Activated effector memory CD4-positive, alpha-beta T cell treated with Interleukin-2 at 50 U/mL for 16 hours (primary cell): ENCODE results near the gene RAD51B.

Experiments
- DNase-seq: peaks from one replicate; pipeline ENCODE4 v3.0.0-alpha.2; 2020

Gene RAD51B

DNA sequence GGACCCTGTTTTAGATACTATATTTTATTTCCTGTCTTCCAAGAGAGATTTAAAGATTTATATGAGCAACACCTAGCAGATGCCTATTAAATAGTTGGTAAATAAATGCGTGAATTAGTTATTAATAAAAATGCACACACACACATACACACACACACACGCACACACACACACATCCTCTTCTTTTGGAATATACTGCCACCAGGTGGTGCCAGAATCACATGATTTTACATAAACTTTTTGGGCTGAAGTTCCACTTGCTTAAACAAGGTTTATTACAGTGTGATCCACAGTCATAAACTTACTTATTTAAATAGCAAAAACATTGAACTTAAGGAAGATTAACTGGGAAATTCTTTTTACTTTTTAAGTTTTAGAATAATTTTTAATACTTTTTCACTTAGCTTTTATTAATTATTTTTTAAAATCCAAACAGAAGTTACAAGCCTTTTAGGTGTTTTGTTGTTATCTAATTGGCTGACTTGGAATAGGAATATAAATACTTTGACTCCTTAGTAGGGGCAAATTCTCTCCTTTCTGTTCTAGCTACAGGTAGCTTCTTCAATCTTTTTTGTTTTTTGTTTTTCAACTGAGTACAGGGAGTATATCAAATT lies 17.5 kb downstream of the RAD51B start:
- peak; percentile 11 for DNase-seq

DNA sequence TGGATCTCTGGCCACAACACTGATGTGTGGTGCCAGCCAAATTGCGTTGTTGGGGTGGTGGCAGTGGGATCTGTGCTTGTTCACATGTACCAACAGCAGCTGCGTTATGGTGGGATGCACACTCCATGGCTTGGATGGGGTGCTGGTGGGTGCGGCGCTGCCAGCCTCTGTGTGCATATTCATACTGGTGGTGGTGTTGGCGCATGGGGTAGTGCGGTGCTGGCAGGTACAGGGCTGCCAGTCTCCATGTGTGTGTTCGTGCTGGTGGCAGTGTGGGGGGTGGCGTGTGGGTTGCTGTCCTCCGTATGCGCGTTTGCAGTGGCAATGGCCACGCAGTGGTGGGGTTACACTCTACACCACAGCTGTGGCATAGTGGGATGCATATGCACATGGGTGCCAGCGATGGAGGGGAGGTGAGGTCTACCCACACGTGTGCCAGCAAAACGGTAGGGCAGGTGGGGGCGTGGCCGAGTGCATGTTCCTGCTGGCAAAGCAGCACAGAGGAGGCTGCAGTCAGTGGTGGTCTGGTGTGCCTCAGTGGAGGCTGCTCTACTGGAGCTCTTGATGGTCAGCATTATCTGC lies 26.5 kb downstream of the RAD51B start:
- no peak for DNase-seq

DNA sequence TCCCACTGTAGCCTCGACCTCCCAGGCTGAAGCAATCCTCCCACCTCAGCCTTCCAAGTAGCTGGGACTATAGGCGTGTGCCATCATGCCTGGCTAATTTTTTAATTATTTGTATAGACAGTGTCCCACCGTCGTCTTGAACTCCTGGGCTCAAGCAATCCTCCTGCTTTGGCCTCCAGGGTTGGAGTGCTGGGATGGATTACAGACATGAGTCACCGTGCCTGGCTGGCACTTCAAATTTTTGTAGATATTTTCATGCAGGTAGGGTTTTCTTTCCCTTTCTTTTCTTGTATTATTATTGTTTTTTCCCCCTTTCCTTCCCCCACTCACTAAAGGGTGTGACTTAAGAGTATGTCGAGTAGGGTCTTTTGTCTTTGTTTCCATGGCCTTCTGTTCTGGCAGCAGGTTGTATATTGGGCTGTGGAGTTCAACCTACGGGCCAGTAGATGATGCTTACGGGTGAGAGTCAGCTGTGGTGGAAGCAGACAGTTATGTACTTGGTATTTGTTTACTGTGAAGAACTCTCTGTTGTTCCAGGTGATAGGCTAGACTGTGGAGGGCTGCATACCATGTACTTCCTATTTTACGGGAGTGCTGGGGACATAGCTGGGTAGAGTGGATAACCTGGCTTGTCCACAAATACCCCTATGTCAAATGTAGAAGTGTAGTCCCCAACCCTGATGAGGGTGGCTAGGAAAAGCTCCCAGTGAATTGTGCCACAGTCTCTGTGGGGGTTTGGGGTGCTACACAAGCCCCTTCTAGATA lies 30.7 kb downstream of the RAD51B start:
- no peak for DNase-seq

DNA sequence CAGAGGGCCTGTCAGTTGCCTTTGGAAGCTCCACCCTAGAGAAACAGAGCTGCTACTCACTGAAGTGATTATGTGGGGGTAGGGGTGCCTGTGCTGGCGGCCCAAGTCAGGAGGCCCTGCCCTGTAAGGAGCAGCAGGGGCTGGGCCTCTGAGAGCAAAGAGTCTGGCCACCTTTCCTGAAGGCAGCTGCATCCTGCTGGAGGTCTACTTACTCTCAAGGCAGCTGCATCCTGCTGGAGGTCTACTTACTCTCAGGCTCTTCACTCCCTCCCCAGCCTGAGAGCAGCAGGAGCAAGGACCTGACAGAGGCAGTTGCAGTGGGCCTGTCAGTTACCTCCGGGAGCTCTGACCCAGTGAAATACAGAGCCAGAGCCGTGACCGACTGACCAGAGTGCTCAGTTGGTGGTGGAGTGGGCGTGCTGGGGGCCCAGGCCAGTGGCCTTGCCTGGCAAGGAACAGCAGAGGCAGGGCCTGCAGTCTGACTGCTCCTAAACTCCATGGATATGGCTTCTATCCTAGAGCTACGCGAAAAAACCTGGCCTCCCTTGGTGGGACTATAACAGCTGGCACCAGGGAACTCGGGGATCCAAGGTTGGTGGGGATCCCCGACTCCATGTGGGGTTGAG lies 32.3 kb downstream of the RAD51B start:
- no peak for DNase-seq

DNA sequence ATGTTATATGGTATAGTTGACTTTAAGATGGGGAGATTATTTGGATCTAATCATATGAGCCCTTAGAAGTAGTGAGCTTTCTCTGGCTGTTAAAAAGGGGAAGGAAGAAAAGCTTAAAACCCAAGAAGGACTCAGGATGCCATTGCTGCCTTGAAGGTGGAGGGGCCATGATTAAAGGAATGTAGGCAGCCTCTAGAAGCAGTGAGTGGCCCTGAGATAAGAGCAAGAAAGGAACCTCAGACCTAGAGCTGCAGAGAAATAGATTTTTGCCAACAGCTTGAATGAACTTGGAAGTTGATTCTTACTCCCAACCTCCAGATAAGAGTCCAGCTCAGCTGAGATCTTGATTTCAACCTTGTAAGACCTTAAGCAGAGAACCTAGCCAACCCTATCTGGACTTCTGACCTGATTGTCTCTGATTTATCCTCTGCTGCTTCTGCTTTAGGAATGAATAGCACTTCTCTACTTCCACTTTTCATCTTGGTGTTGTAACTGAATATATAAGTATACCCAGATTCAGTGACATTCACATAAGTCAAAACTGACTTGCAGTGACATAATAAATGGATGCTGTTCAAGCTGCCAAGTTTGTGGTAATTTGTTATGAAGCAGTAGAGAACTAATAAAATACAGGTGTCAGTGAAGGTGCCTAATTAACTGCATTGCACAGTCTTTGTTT lies 33.5 kb downstream of the RAD51B start:
- DNase-seq, result no peak

DNA sequence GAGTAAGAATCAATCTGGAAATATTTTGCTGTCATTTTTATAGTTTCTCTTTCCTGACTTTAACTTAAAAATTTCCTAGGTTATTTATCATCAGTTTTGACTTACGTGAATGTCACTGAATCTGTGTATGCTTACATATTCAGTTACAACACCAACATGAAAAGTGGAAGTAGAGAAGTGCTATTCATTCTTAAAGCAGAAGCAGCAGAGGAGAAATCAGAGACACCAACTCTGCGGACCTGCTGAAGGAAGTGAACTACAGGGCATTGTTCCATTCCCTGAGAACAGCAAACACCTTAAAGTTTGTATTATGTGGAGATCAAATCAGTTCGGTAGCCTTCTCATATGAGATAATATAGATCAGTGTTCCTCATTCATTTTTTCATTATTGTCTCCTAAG lies 34.1 kb downstream of the RAD51B start:
- no peak for DNase-seq

DNA sequence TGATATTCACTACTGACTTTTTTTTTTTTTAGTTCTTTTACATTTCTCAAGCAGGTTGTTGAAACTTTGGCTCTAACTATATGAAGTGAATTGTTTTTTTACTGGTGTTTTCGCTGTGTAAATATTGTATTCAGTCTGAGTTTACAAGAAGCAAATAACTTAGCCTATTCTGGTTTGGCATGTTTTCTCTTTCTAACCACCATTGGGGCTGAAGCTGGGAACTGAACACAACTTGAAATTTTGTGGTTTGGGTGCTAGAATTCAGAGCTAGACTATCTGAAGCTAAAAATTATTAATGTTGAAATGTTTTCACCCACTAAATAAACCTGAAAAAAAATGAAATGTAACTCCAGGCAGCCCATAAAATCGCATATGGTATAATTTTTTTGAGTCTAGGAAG lies 37.2 kb downstream of the RAD51B start:
- DNase-seq, result no peak

DNA sequence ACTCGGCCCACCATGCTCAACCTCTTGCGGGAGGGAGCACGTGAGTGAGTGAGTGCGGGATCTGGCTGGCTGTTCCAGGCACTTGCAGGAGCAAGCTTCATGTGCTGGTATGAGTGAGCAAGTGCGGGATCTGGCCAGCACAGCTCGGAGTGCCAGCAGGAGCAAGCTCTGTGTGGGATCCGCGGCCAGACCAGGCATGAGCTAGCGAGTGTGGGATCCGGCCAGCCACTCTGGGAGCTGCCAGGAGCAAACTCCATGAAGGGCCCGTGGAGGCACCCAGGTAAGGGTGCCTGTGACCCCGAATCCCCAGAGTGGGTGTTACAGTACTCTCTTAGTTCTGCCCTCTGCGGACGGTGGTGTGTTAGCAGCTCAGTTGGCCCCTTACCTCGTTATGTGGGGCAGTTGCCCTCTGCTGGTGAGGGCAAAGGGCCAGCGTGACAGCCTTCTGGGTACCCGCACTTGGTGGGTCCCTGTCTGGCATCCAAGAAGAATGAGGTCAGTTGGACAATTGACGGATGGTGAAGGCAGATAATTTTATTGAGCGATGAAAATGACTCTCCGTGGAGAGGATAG lies 38.3 kb downstream of the RAD51B start:
- DNase-seq, result no peak

DNA sequence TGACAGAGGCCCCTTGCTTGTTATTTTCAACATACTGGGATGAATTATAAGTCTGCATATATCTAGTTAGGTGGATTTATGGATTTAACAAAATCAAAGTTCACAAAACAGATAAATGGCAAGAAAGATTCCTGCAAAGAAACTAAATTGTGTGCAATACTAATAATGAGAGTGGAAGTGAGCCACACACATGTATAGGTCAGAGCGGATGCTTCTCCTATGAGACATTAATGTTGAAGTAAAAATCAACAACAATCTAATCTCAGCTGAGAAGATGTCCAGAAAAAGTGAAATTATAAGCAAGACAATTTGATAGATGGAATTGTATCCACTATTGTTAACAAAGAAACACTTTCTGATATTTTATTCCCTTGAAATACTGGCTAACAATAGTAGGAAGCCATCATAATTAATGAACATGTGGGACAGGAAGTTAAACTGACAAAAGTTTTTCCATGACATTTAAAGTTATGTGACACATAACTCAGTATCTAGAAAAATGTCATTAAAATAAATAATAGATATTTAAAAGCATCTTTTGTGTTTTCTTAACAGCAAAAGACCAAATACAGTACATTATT lies 39.7 kb downstream of the RAD51B start:
- no peak for DNase-seq

DNA sequence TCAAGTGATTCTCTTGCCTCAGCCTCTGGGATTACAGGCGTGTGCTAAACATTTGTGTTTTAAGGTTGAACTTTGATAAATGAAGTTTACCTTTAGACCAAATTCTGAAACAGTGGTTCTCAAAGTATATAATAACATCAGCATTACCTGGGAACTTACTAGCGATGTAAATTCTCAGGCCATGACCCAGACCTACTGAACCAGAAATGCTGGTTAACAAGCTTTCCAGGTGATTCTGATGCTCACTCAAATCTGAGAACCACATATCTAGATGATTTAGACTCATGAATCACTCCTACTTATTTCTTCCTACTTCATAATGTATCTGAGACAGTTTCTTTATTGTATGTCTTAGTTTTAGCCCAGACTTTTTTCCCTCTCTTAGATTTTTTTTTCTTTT lies 43.6 kb downstream of the RAD51B start:
- no peak for DNase-seq

DNA sequence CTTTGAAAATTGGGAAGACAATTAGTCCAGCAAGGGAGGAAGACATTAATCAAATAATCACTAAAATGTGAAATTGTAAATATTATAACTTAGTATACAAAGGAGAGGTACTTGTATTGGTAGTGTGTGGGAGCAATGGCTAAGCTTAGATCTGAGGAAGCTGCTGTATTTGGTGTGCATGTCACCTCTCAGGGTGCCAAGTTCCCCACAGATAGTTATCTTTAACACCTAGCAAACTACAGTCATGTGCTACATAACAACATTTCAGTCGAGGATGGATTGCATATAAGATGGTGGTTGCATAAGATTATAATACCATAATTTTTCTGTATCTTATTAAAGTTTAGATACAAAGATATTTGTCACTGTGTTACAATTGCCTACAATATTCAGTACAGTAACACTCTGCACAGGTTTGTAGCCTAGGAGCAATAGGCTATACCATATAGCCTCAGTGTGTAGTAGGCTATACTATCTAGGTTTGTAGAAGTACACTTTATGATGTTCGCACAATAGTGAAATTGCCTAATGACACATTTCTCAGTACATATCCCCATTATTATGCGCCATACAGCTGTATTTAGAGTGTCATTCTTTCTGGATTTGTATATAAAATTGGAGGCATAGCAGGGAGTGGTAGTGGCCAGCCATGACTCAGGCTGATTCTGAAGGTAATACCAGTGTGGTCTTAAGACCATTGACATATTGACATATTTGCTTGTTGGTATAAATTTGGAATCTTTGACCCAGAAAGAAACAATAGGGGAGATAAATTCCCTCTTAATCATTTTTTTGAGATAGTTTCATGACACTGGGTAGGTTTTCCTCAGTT lies 55.8 kb downstream of the RAD51B start:
- DNase-seq, result no peak

DNA sequence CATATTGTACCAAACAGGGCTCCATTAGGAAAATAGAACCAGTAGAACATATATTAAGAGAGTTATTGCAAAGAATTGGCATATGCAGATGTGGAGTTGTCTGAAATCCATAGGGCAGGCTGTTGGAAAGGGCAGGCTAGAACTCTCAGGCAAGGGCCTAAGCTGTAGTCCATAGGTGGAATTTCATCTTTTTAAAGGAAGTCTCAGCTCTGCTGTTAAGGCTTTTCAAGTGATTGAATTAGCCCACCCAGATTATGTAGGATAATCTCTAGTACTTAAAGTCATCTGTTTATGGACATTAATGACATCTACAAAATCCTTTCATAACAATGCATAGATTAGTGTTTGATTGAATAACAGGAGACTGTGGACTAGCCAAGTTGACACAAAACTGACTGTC lies 59.4 kb downstream of the RAD51B start:
- DNase-seq, result no peak

DNA sequence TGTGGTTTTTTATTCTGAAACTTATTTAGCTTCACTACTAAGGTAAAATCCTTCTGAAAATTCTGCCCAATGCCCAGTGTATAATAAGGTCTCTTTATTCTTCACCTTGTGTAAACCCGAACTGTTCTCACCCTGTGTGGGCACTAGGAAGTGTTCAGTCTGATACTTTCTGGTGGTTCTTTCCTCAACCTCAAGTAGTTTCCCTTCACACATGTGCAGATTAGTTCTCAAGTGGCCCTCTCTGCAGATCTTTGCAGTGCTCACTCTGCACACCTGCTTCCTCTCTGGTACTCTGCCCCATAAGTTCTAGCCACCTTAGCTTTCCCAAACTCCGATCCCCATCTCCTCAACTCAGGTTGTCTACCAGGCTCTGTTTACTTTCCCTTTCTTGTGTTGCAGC lies 61.6 kb downstream of the RAD51B start:
- no peak for DNase-seq

DNA sequence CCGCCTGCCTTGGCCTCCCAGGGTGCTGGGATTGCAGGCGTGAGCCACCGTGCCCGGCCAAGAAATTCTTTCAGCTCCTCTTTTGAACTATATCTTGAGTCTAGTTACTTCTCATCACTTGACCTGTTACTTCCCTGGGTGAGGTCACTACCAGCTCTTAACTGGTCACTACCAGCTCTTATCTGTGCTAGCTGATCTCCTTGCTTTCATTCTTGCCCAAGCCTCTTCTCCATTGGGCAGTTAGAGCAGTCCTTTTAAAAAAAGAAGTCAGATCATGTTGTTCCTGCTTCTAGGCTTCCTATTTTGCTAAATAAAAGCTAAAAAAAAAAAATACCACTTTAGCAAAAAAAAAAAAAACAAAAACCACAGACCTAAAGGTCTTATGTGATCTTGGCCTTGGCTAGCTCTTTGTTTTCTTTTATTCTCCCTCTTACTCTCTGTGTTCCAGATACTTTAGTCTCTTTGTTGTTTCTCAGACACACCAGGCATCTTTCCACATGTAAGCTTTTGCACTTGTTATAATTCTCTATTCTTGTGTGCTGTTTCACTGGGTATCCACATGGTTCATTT lies 63.5 kb downstream of the RAD51B start:
- no peak for DNase-seq

DNA sequence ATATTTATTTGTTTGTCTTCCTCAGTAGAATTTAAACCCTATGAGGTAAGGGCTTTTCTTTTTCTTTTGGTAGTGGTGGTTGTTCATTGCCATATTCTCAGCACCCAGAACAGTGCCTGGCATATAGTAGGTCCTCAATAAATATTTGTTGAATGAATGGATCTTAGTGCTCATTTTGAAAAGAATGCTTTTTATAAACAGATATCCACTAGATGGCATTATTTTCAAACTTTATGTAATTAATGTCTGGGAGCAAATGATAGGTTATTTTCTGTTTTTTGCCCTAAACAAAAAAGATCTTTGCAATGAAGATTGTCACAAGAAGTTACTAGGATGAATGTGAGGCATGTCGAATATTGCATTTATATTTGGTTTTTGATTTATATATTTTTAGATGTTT lies 64.1 kb downstream of the RAD51B start:
- DNase-seq, result no peak

DNA sequence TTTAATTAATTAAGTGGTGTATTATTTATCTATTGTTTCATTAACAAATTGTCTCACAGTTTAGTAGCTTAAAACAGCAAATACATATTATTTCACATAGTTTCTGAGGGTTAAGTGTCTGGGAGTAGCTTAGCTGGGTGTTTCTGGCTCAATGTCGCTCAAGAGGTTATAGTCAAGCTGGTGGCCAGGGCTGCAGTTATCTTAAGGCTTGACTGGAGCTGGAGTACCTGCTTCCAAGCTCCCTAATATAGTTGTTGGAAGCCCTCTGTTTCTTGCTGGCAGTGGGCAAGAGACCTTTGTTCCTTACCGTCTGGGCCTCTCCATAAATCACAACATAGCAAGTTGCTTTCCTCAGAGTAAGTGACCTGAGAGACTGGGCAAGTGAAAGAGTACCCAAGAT lies 66.6 kb downstream of the RAD51B start:
- DNase-seq, result no peak

DNA sequence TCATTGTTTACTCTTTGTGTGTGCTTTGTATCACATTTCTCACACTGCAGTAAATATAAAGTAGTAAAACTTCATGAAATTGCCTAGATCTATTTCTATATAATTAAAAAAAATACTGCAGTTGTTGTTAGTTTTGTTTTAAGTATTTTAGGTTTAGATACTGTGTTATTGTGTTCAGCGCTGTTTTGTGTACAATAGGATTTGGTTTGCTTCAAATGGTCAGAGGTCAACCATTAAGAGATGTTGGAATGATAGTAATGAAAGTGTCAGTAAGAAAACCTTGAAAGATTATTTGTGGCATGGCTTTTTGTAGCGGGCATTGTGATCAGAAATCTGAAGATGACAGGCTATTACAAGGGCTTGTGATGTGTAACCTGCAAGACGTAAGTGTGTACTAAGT lies 67.9 kb downstream of the RAD51B start:
- no peak for DNase-seq

DNA sequence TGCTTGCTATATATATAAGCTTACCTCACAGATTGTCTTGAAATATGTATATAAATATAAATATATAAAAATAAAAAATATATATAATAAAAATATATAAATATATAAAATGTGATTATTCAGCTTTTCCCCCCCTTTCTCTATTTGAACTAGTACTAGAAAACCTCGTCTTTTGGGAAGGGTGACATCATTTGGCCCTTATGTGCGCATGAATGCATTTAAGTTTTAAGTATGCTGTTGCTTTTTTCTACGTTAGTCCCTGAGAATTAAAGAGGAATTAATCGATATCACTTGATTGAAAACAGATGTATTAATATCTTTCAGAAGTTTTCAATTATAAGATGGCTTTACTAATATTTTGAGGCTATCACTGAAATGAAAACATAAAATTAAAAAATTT lies 69.9 kb downstream of the RAD51B start:
- no peak for DNase-seq

DNA sequence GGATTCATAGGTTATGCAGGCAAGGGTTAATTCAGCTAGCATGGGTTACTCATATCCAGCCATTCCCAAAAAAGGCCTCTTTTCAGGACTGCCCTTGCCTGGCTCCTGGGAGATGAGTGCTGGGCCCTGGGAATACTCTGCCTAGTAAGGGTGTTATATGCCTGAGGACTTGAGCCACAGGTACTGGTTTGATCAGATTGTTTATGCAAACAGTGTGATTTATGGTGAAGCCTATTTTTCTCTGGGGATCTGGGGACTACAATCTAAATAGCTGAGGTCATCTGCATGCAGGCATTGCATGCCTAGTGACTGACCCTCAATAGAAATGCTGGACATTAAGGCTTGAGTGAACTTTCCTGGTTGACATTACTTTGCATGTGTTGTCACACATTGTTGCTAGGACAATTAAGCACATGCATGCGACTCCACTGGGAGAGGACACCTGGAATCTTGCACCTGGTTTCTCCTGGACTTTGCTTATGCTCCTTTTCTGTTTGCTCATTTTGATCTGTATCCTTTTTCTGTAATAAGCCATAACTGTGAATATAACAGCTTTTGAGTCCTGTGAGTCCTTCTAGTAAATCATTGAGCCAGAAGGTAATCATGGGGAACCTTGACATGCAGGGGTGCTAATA lies 73.0 kb downstream of the RAD51B start:
- no peak for DNase-seq

DNA sequence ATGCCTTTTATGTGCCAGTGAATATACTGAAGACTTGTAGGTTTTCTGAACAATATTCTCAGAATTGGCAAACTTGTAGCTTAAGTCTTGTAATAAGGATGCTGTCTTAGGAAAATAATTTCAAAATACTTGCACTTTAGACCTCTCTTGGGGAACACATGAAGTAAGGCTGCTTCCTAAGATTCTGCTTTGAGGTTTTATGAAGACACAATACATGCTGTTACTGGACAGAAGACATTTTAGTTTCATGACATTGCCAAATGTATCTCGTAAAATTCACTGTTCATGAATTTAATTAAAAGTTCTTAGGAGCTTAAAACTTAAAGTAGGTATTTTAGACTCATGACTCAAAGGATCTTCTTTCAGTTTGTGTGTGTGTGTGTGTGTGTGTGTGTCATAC lies 80.7 kb downstream of the RAD51B start:
- no peak for DNase-seq
